Activated naive CD8-positive, alpha-beta T cell treated with anti-CD3 and anti-CD28 coated beads for 36 hours (primary cell): ENCODE results near the gene RELL1. TPM values are rescaled to one million over a fixed set of nuclear protein-coding genes. Genes with fewer than 3 reads are reported as not detected.

Experiments used
- DNase-seq: peaks from one replicate; pipeline ENCODE4 v3.0.0; 2021
- H3K27ac Mint-ChIP-seq: one replicate; pipeline ENCODE4 v1.8.0; 2022; ENCODE audit warnings: mild to moderate bottlenecking, moderate library complexity, mixed read lengths
- H3K27me3 Mint-ChIP-seq: one replicate; pipeline ENCODE4 v1.8.0; 2022; ENCODE audit warnings: mild to moderate bottlenecking, mixed read lengths
- H3K36me3 Mint-ChIP-seq: one replicate; pipeline ENCODE4 v1.8.0; 2021; ENCODE audit warnings: mild to moderate bottlenecking, mixed read lengths
- H3K4me1 Mint-ChIP-seq: one replicate; pipeline ENCODE4 v1.8.0; 2021; ENCODE audit warnings: mixed read lengths
- H3K4me3 Mint-ChIP-seq: one replicate; pipeline ENCODE4 v1.8.0; 2022; ENCODE audit warnings: mild to moderate bottlenecking, moderate library complexity, mixed read lengths
- H3K9me3 Mint-ChIP-seq: one replicate; pipeline ENCODE4 v1.8.0; 2022; ENCODE audit warnings: mixed read lengths
- total RNA-seq, 2 experiments: library from RNA; stranded (reverse); gene quantifications; one replicate each; pipeline ENCODE4 v1.2.3, GENCODE V29; 2021

The RELL1 gene, protein sequence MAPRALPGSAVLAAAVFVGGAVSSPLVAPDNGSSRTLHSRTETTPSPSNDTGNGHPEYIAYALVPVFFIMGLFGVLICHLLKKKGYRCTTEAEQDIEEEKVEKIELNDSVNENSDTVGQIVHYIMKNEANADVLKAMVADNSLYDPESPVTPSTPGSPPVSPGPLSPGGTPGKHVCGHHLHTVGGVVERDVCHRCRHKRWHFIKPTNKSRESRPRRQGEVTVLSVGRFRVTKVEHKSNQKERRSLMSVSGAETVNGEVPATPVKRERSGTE
- total RNA-seq = 10 to 100 TPM; 16.6 to 16.7 TPM

DNA sequence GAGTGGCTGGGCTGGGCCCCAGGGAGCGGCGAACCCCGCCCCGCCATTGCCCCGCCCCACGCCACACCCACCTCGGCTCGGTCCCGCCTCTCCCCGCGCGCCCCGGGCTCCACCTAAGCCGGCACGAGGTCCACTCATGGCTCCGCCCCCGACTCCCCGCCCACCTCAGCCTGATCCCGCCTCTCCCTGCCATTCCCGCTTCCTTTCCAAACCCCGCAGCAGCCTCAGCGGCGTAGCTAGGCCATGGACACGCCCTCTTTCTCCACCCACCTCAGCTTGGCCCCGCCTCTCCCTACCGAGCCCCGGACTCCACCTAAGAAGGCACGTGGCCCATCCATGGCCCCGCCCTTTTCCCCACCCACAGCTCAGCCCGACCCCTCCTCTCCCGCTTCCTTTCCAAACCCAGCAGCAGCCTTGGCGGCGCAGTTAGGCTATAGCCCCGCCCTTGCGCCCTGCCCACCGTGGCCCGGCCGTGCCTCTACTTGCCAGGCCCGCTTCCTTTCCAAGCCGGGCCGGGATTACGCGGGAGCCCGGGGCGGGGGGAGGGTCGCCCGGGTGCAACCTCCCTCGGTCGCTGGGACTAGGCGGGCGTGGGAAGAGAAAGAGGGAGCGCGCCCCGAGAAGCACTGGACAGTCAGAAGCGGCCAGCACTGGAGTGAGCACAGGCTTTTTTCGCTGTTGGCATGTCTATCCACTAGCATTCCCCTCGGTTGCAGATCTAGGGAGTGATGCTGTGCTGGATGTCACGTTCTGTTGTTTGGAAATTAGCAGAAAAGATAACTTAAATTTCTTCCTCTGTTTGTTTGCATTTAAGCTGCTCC, at the start of gene RELL1:
TSS of gene RELL1 (minus strand) at position 4 of the 821 bp plus-strand sequence. CDS start 89 bp downstream, outside the sequence.
- peak within 1 kb of the TSS; percentile 88 for H3K4me3 Mint-ChIP-seq
- peak within 1 kb of the TSS; percentile 94 for H3K27ac Mint-ChIP-seq
- peaks cover 16% of the 10 kb centered on the region for H3K36me3 Mint-ChIP-seq
- DNase-seq = peak; percentile 98
- peaks cover 2% of the 10 kb centered on the region for H3K9me3 Mint-ChIP-seq
- no peaks in the 10 kb centered on the region for H3K27me3 Mint-ChIP-seq
- peaks cover 37% of the 10 kb centered on the region for H3K4me1 Mint-ChIP-seq

DNA sequence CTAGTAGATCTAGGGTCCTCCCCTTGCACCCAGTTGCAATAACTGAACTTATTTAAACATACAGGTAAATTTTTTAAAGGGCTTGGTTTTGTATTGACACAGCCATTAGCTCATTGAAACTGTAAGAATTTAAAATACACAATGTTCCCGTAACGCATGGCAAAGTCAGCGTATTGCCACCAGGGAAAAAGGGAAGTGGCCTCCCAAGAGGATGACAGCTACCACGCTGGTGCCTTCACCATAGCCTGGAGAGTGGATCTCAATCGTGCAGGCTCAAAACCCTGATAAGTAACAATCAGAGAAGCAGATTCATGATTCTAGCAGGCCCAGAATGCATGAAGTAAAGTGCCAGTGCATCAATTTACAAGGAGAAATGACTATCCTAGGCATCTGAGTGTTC, 49.4 kb upstream of the RELL1 start:
- H3K4me3 Mint-ChIP-seq = no peak overlapping the region
- no peaks in the 10 kb centered on the region for H3K4me1 Mint-ChIP-seq
- no peaks in the 10 kb centered on the region for H3K27me3 Mint-ChIP-seq
- no peak for DNase-seq
- H3K36me3 Mint-ChIP-seq = peaks cover 1% of the 10 kb centered on the region
- H3K27ac Mint-ChIP-seq = no peak overlapping the region
- no peaks in the 10 kb centered on the region for H3K9me3 Mint-ChIP-seq

DNA sequence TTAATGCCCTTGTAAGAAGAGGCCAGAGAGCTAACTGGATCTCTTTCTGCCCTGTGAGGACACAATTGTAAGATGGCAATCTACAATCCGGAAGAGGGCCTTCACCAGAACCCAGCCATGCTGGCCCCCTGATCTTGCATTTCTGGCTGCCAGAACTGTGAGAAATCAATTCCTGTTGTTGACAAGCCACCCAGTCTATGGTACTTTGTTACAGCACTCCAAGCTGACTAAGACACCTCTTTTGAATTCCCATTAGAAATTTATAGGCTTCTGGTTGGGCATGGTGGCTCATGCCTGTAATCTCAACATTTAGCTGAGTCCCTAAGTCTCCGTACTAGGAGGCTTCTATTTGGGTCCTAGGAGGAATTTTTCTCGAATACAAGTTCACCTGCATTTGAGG, 48.8 kb upstream of the RELL1 start:
- no peak overlapping the region for H3K4me3 Mint-ChIP-seq
- no peaks in the 10 kb centered on the region for H3K9me3 Mint-ChIP-seq
- H3K27ac Mint-ChIP-seq = no peak overlapping the region
- no peak for DNase-seq
- no peaks in the 10 kb centered on the region for H3K4me1 Mint-ChIP-seq
- peaks cover 1% of the 10 kb centered on the region for H3K36me3 Mint-ChIP-seq
- H3K27me3 Mint-ChIP-seq = no peaks in the 10 kb centered on the region

DNA sequence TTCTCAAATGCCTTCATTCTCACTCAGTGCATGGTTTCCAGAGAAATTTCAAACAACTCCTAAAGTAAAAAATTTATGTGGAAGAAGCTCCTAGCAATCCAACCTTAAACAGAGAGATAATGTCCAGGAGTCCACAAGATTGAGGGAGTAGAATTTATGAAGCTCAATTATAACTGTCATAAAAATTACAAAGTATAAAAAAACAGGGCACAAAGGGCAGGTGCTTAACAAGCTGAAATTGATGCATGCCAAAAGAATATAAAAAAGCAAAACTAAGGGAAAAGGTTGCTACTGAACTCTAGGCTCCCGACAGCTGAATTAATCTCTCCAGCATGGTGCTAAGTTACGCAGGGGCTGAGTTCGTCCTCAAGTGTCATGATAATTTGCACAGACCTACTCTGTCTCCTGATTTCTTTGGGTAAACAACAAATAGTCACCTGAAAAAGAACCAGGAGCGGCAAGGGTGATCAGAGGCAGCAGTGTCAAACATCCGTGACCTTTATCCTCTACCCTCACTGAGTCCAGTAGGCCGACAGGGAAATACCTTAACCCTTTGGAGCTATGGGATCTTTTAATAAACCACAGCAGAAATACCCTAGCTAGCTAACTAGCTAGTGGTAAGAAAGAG, 47.2 kb upstream of the RELL1 start:
- H3K27me3 Mint-ChIP-seq = no peaks in the 10 kb centered on the region
- no peak overlapping the region for H3K4me3 Mint-ChIP-seq
- no peak for DNase-seq
- no peaks in the 10 kb centered on the region for H3K4me1 Mint-ChIP-seq
- H3K9me3 Mint-ChIP-seq = no peaks in the 10 kb centered on the region
- peaks cover 1% of the 10 kb centered on the region for H3K36me3 Mint-ChIP-seq
- no peak overlapping the region for H3K27ac Mint-ChIP-seq

DNA sequence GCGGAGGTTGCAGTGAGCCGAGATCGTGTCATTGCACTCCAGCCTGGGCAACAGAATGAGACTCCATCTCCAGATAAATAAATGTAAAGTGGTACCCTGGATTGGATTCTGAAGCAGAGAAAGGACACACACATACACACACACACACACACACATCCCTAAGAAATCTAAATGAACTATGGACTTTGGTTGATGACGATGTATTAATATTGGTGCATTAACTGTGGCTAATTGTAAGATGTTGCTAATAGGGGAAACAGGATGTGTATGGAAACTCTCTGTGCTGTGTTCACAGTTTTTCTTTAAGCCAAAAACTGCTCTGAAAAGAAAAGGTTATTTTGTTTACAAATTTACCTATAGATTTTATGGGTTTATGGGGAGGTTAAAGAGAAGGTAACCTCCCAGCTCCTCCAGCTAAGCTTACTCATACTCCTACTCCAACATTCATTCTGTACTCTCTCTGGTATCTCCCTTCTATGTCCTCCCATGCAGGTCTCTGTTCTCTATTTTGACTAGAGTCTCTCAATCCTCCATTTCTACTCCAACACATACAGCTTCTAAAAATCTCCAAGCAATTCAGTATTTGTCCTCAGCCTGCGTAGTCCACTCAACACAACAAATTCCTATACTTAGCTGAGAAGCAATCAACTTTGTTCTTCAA, 46.5 kb upstream of the RELL1 start:
- H3K36me3 Mint-ChIP-seq = peaks cover 1% of the 10 kb centered on the region
- no peak for DNase-seq
- H3K27ac Mint-ChIP-seq = no peak overlapping the region
- H3K4me1 Mint-ChIP-seq = peaks cover 3% of the 10 kb centered on the region
- no peaks in the 10 kb centered on the region for H3K27me3 Mint-ChIP-seq
- H3K9me3 Mint-ChIP-seq = no peaks in the 10 kb centered on the region
- no peak overlapping the region for H3K4me3 Mint-ChIP-seq

DNA sequence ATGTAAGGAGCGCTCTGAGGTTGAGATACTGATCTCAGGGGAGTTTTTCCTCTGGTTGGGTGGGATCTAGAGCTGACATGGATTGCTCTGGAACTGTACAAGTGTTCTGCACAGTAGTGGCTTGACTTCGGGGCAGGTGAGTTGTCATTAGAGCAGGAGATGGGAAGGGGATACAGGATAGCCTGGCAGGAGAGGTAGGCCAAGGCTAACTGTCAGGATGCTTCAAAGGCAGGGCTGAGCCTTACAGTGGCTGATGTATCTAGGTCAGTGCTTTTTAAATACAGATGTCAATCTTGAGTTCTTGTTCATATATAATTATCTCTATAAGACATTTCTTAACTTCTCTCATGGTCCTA, 43.5 kb upstream of the RELL1 start:
- H3K27ac Mint-ChIP-seq = no peak overlapping the region
- H3K4me1 Mint-ChIP-seq = peaks cover 3% of the 10 kb centered on the region
- H3K4me3 Mint-ChIP-seq = no peak overlapping the region
- DNase-seq = no peak
- H3K36me3 Mint-ChIP-seq = peaks cover 1% of the 10 kb centered on the region
- no peaks in the 10 kb centered on the region for H3K9me3 Mint-ChIP-seq
- H3K27me3 Mint-ChIP-seq = no peaks in the 10 kb centered on the region

DNA sequence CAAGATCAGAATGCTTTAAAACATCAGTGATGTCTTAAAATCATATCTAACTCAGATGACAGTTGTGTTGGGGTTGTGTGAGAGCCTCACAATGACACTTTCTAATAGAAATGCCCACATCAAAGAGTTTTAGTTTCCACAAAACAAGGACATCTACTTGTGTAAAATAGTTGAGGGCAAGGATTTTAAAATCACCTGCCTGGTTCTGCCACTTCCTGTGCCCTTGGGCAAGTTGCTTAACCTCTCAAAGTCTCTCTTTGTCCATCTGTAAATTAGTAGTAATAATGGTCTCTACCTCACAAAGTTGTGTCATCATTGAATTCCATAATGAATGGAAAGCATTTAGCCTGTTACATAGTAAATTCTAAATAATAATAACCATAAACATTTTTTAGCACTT, 41.9 kb upstream of the RELL1 start:
- Mint-ChIP-seq H3K27ac (no peak overlapping the region), H3K27me3 (no peaks in the 10 kb centered on the region), H3K36me3 (peaks cover 1% of the 10 kb centered on the region), H3K4me1 (peaks cover 3% of the 10 kb centered on the region), H3K9me3 (no peaks in the 10 kb centered on the region), H3K4me3 (no peak overlapping the region)
- no peak for DNase-seq

DNA sequence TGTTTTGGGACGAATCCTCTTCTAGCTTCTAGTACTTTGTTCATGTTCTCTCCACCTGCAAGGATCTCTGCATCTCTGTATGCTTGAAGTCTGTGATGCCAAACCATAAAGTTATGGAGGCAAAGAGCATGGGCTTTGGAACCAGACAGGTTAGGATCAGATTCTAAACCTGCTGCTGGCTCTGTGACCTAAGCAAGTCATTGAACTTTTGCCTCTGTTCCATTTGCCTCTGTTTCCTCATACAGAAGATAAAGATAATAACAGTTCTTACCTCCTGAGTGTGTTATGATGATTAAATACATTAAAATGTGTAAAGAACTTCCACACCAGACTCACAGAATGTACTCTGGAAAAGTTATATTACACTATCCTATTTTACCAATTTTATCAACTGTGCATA, 41.5 kb upstream of the RELL1 start:
- Mint-ChIP-seq H3K4me1 (peaks cover 8% of the 10 kb centered on the region), H3K4me3 (no peak overlapping the region), H3K36me3 (peaks cover 1% of the 10 kb centered on the region), H3K9me3 (no peaks in the 10 kb centered on the region), H3K27ac (no peak overlapping the region), H3K27me3 (no peaks in the 10 kb centered on the region)
- DNase-seq = no peak

DNA sequence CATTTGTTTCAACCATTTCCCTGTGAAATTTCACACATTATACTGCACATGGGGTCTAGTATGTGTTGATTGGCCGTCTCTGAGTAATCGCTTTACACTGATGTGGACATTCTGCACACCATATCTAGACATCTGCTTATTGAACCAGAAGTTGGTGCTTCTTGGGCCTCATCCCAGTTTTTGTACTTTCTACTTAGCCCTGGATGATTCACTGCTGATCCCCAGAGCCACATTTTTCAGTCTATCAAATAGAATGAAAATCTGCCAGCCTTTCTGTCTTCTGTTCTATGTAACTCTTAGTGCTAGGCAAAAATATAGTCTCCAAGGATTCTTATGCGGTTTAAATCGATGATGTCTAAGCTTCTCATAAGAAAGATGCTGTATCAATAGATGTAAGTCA, 40.5 kb upstream of the RELL1 start:
- no peaks in the 10 kb centered on the region for H3K36me3 Mint-ChIP-seq
- H3K9me3 Mint-ChIP-seq = no peaks in the 10 kb centered on the region
- H3K27ac Mint-ChIP-seq = no peak overlapping the region
- DNase-seq = no peak
- no peak overlapping the region for H3K4me3 Mint-ChIP-seq
- peaks cover 12% of the 10 kb centered on the region for H3K4me1 Mint-ChIP-seq
- H3K27me3 Mint-ChIP-seq = no peaks in the 10 kb centered on the region

DNA sequence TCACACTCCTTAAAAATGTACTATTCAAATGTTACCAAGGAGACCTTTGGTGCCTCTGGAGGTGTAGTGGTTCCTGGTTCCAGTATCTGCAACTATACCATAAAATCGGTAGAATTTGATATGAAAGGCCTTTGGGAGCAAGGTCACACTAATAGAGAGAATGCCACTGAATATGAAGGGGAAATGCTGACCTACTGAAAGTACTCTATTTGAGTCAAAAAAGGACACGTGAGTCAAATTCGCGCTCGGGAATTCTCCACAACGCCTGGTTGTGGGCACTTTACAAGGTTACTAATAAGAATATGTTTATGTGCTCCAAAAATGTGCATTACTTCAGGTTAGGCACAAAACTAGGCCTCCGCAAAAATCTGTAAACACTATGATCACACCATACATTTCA, 39.5 kb upstream of the RELL1 start:
- Mint-ChIP-seq H3K27ac (no peak overlapping the region), H3K36me3 (no peaks in the 10 kb centered on the region)

DNA sequence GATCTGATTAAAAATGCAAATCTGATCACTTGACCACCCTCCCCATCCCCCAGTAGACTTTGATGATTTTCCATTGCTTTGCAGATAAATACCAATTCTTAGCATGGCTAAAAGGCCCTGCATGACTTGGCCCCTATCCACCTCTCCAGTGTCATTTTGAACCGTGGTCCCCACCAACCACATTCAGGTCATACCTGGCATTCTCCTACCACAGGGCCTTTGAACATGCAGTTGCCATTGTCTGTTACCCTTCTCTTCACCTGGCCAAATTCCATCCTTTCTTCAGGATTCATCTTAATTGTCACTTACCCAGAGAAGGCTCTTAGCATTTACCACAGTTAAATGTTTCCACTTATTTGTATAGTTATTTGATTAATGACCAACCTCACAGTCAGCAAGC, 36.9 kb upstream of the RELL1 start:
- no peak overlapping the region for H3K4me3 Mint-ChIP-seq
- H3K27me3 Mint-ChIP-seq = no peaks in the 10 kb centered on the region
- DNase-seq = no peak
- no peak overlapping the region for H3K27ac Mint-ChIP-seq
- no peaks in the 10 kb centered on the region for H3K9me3 Mint-ChIP-seq
- no peaks in the 10 kb centered on the region for H3K36me3 Mint-ChIP-seq
- H3K4me1 Mint-ChIP-seq = peaks cover 12% of the 10 kb centered on the region

More for the DNA sequence above, 39.5 kb upstream of the RELL1 start:
- H3K9me3 Mint-ChIP-seq = no peaks in the 10 kb centered on the region
- peaks cover 12% of the 10 kb centered on the region for H3K4me1 Mint-ChIP-seq
- no peak overlapping the region for H3K4me3 Mint-ChIP-seq
- H3K27me3 Mint-ChIP-seq = no peaks in the 10 kb centered on the region
- no peak for DNase-seq

DNA sequence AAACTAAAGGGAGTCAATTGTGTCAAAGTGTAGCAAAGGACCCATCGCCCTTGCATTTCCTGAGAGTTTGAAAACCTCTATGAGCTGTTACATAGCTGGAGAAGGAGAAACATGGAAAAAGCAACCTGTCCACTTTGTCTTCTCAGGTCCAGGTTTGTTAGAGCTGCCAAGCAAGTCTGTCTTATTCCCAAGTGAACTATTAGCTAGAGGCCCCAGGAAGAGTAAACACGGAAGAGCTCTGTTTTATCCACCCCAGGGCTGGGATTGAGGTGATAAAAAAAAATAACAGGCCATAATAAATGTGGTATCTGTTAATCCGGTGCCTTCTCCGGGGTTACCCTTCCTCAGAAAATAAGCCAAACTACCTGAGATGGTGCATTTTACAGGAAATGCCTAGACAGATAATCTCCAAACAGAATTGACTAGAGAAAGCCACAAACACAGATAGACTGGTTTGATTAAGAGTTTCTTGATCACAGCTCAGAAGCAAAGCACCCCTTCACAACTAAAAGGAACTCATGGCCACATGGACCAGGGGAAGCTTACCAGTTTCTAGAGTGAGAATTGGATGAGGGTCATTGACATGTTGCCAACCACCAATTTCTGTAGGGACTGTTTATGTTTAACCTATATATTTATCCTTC, 35.9 kb upstream of the RELL1 start:
- H3K36me3 Mint-ChIP-seq = no peaks in the 10 kb centered on the region
- no peaks in the 10 kb centered on the region for H3K27me3 Mint-ChIP-seq
- no peak overlapping the region for H3K27ac Mint-ChIP-seq
- H3K4me3 Mint-ChIP-seq = no peak overlapping the region
- H3K4me1 Mint-ChIP-seq = peaks cover 9% of the 10 kb centered on the region
- no peak for DNase-seq
- no peaks in the 10 kb centered on the region for H3K9me3 Mint-ChIP-seq

DNA sequence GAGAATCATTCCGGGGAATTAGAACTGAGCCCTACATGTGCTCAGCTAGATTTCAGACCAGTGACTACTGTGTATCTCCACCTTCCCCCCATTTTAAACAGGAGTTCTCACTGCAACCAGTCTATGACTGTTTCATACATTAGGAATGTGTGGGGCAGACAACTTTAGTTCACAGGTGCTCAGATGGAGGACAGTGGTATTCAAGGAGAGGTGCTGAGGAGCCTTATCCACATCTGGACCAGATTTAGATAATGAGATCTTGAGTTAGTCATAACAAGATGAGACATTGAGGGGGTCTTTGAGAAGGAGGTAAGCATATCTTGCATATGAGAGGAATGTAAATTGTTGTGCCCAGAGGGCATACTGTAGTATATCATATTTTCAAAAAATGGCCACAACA, 32.8 kb upstream of the RELL1 start:
- no peak for DNase-seq
- Mint-ChIP-seq H3K4me1 (peaks cover 16% of the 10 kb centered on the region), H3K9me3 (no peaks in the 10 kb centered on the region), H3K4me3 (no peak overlapping the region), H3K27ac (no peak overlapping the region), H3K27me3 (no peaks in the 10 kb centered on the region), H3K36me3 (no peaks in the 10 kb centered on the region)

DNA sequence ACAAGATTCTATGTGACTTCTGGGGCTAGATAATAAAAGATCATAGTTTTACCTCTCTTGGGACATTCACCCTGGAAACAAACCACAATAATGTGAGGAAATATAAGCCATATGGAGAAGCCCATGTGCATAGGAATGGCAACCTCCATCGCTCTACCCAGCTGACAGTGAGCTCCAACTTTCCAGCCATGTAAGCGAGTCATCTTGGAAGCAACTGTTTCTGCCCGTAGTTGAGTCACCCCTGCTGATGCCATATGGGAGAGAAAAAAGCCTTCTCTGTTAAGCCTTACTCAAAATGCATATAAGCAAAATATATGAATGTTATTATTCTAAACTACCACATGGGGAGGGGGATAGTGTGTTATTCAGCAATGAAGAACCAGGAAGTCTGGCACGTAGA, 31.4 kb upstream of the RELL1 start:
- Mint-ChIP-seq H3K27me3 (no peaks in the 10 kb centered on the region), H3K36me3 (no peaks in the 10 kb centered on the region), H3K9me3 (no peaks in the 10 kb centered on the region), H3K27ac (no peak overlapping the region), H3K4me1 (peaks cover 10% of the 10 kb centered on the region), H3K4me3 (no peak overlapping the region)
- no peak for DNase-seq
